ENCODE data around the gene TTC12.

DNA sequence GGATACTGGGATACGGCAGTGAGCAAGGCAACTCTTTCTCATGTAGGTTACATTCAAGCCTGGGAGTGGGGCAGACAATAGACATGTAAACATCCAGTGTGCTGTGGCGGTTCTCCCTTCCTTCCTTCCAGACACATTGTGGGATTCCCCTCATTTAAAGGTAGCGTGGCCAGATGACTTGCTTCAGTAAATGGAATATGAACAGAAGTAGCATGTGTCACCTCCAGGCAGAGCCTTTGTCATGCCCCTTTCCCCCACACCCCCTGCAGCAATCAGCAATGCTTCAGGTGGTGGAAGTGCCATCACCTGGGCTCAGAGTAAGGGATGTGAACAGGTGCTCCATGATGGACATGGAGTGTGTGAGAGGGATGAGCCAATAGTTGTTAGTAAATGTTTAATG lies 34.8 kb upstream of the TTC12 start:
- TF ChIP-seq EZH2phosphoT487 (IDR thresholded peaks at IDR 0.05; ENCODE audit: insufficient read depth, low read depth) (no peak), EZH2 (IDR thresholded peaks at IDR 0.05; ENCODE audit: insufficient read depth, poor library complexity, severe bottlenecking) (no peak)
